Measurements from ENCODE around the gene MTX3.

The MTX3 gene

GRCh38 chr5:79990598-79991507 is at the start of gene MTX3:
Gene MTX3, minus strand, starts transcription at chr5:79991262. Its CDS starts 24 bp downstream, at chr5:79991238.
- POLR2A ChIA-PET, result interaction anchor here (1.3 to 1.5 kb wide), 2 partner anchors 23 to 265 kb away, joined by 3 read pairs; partner anchors contain the start of gene SERINC5
- TF ChIP-seq ZNF26 (tag by site-specific recombination; IDR thresholded peaks at IDR 0.05) (no peak), KLF7 (tag by site-specific recombination; IDR thresholded peaks at IDR 0.05; ENCODE audit: borderline replicate concordance) (no peak; the same call in 1 of the 2 replicates), ZNF16 (tag by site-specific recombination; IDR thresholded peaks at IDR 0.05; ENCODE audit: low read depth) (no peak), ZNF707 (tag by site-specific recombination; IDR thresholded peaks at IDR 0.05) (no peak), GLIS1 (tag by site-specific recombination; IDR thresholded peaks at IDR 0.05) (peak; percentile 32; the same call in 1 of the 2 replicates), ZSCAN5A (tag by site-specific recombination; IDR thresholded peaks at IDR 0.05) (no peak), ZNF473 (tag by site-specific recombination; IDR thresholded peaks at IDR 0.05) (no peak), SP2 (tag by site-specific recombination; IDR thresholded peaks at IDR 0.05) (peak; percentile 79), ZNF146 (tag by site-specific recombination; IDR thresholded peaks at IDR 0.05) (no peak), WT1 (tag by site-specific recombination; IDR thresholded peaks at IDR 0.05) (0 out of 2 replicates have a peak, but pooled peaks have one; percentile 5), ZNF704 (tag by site-specific recombination; IDR thresholded peaks at IDR 0.05) (no peak), ZBTB11 (tag by site-specific recombination; conservative IDR thresholded peaks at IDR 0.05; ENCODE audit: low read depth) (peak; percentile 92), GLI4 (tag by site-specific recombination; IDR thresholded peaks at IDR 0.05) (no peak), ZNF398 (tag by site-specific recombination; IDR thresholded peaks at IDR 0.05) (no peak), REPIN1 (tag by site-specific recombination; IDR thresholded peaks at IDR 0.05; ENCODE audit: low read depth) (no peak), ZNF660 (tag by site-specific recombination; IDR thresholded peaks at IDR 0.05) (peak; percentile 68; the same call in 1 of the 2 replicates), ZSCAN16 (tag by site-specific recombination; IDR thresholded peaks at IDR 0.05) (no peak), TCF7L2 (IDR thresholded peaks at IDR 0.05; ENCODE audit: borderline replicate concordance, low read depth, low read length) (peak; percentile 76), ZNF488 (tag by site-specific recombination; IDR thresholded peaks at IDR 0.05) (no peak), ZNF292 (tag by site-specific recombination; IDR thresholded peaks at IDR 0.05; ENCODE audit: borderline replicate concordance, low read depth) (no peak), ZNF37A (tag by site-specific recombination; IDR thresholded peaks at IDR 0.05) (no peak), ZFP3 (tag by site-specific recombination; IDR thresholded peaks at IDR 0.05; ENCODE audit: low read depth) (no peak), ZNF140 (tag by site-specific recombination; IDR thresholded peaks at IDR 0.05) (no peak), ZNF48 (tag by site-specific recombination; IDR thresholded peaks at IDR 0.05) (no peak), ZNF19 (tag by site-specific recombination; IDR thresholded peaks at IDR 0.05; ENCODE audit: low read depth) (no peak), TRIM28 (IDR thresholded peaks at IDR 0.05; ENCODE audit: borderline replicate concordance, low read length) (no peak), EGR2 (tag by site-specific recombination; IDR thresholded peaks at IDR 0.05; ENCODE audit: low read depth) (0 out of 2 replicates have a peak, but pooled peaks have one; percentile 8)

More at GRCh38 chr5:79990598-79991507, at the start of gene MTX3:
- Histone ChIP-seq H3K4me1 (ENCODE audit: control insufficient read depth, insufficient read depth, low read length) (peaks cover 10% of the 10 kb centered on the region), H3K36me3 (ENCODE audit: control insufficient read depth in 2 of 2, insufficient read depth in 1 of 2, low read length in 2 of 2) (peaks cover 16 to 30% of the 10 kb centered on the region in 2 experiments), H3K9me3 (ENCODE audit: control insufficient read depth, insufficient read depth, low read depth, low read length) (no peaks in the 10 kb centered on the region), H3K4me3 (ENCODE audit: low read depth, low read length) (peak within 1 kb of the TSS; percentile 70), H3K27ac (ENCODE audit: extremely low read depth, low read depth, low read length) (peak within 1 kb of the TSS; percentile 89)
- CTCF ChIA-PET, result interaction anchor here (0.7 to 1.9 kb wide), 3 partner anchors 93 to 111 kb away, joined by 3 to 7 read pairs (median 3); no protein-coding TSS in a partner anchor
